Measurements from ENCODE around the gene MAP7. TPM values are rescaled to one million over a fixed set of nuclear protein-coding genes. Genes with fewer than 3 reads are reported as not detected.

The MAP7 gene
- total and polyA plus RNA-seq, 9 of the 15 experiments (the other 6 are each of a cell fraction or from before 2014, with no cell fraction given): 0.76 to 7.7 (median 3.9) TPM

GRCh38 chr6:136465766-136466303 is 84.4 kb downstream of the MAP7 start:
- intact Hi-C loops (cut with micrococcal nuclease) (no loop called here), in situ Hi-C loops (cut with MboI) (no loop called here)
- no peaks in the 10 kb centered on the region for H3K9me3 ChIP-seq (replicated peaks; ENCODE audit: control insufficient read depth, insufficient read depth, low read depth, low read length)
- H3K27me3 ChIP-seq (ENCODE audit: control insufficient read depth in 2 of 2, insufficient read depth in 2 of 2, low read length in 2 of 2): no peaks in the 10 kb centered on the region
- H3K4me3 ChIP-seq: no peak overlapping the region
- H3K4me2 ChIP-seq (ENCODE audit: insufficient read depth, low read length): no peak overlapping the region
- FAIRE-seq (no peak), DNase-seq (ENCODE audit: extremely low read depth in 1 of 4, low spot score in 3 of 4) (no peak), ATAC-seq (no peak)
- H3K79me2 ChIP-seq (ENCODE audit: control insufficient read depth, insufficient read depth, low read length): no peaks in the 10 kb centered on the region
- ChIA-PET CTCF (ENCODE audit: low intra/inter-chr PET ratio) (no interaction called here), POLR2A (no interaction called here)
- H3K27ac ChIP-seq (ENCODE audit: extremely low read depth, low read depth, low read length): no peak overlapping the region
- H3K9me1 ChIP-seq (ENCODE audit: control insufficient read depth, insufficient read depth, low read length): no peaks in the 10 kb centered on the region
- TF ChIP-seq JUND (IDR thresholded peaks at IDR 0.05; ENCODE audit: borderline replicate concordance, low read depth, low read length) (peak; percentile 34; the same call in 1 of the 2 replicates), JUND (tag; IDR thresholded peaks at IDR 0.05; ENCODE audit: borderline replicate concordance, low read depth, low read length) (no peak), FOSL1 (tag; conservative IDR thresholded peaks at IDR 0.05) (peak; percentile 60), DLX4 (CRISPR knock-in tag; IDR thresholded peaks at IDR 0.05) (no peak), ZNF695 (CRISPR knock-in tag; IDR thresholded peaks at IDR 0.05) (no peak), ZKSCAN8 (CRISPR knock-in tag; IDR thresholded peaks at IDR 0.05) (0 out of 2 replicates have a peak, but pooled peaks have one; percentile 33), NKRF (IDR thresholded peaks at IDR 0.05; ENCODE audit: borderline replicate concordance) (no peak), FOXA3 (CRISPR knock-in tag; conservative IDR thresholded peaks at IDR 0.05 in 1 of 2, IDR thresholded peaks at IDR 0.05 in 1 of 2) (peak in 1 of 2 experiments; percentile 76; a peak in 1 of 4 replicates), POLR2H (tag; IDR thresholded peaks at IDR 0.05; ENCODE audit: low read depth) (0 out of 2 replicates have a peak, but pooled peaks have one; percentile 46), CEBPB (tag; IDR thresholded peaks at IDR 0.05) (no peak)
- TF ChIP-seq, protein P1, sequence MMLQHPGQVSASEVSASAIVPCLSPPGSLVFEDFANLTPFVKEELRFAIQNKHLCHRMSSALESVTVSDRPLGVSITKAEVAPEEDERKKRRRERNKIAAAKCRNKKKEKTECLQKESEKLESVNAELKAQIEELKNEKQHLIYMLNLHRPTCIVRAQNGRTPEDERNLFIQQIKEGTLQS (IDR thresholded peaks at IDR 0.05): peak; percentile 26; the same call in 1 of the 2 replicates
- TF ChIP-seq, protein P1 (CRISPR knock-in tag; conservative IDR thresholded peaks at IDR 0.05): no peak
- WGBS (ENCODE audit: insufficient coverage, low coverage, missing lambda C conversion rate): 18% methylated on average over 2 of the region's 2 CpGs
- BruUV-seq (replicated peaks): no TSS peak
- H3K9ac ChIP-seq (ENCODE audit: insufficient read depth in 1 of 2, low read depth in 2 of 2, low read length in 2 of 2): no peak overlapping the region
- 0 out of 5 replicates have a peak, but pooled peaks cover 0 to 3% of the 10 kb centered on the region in 2 experiments for H3K4me1 ChIP-seq (replicated peaks in 1 of 2; ENCODE audit: control insufficient read depth in 2 of 2, insufficient read depth in 2 of 2, low read length in 2 of 2)
- H4K20me1 ChIP-seq (replicated peaks; ENCODE audit: control insufficient read depth, insufficient read depth, low read length): no peaks in the 10 kb centered on the region
- no peak overlapping the region for H2AFZ ChIP-seq (ENCODE audit: low read depth, low read length)
- H3K36me3 ChIP-seq (ENCODE audit: control insufficient read depth, insufficient read depth, low read length): no peaks in the 10 kb centered on the region
